Testis (tissue), 3 donors: ENCODE measurements around the gene RAB3C. TPM values are rescaled to one million over a fixed set of nuclear protein-coding genes. Genes with fewer than 3 reads are reported as not detected.
A peak's percentile ranks its signal among the peaks of the same experiment; 100 is the strongest.

Source experiments
- DNase-seq: peaks from one replicate; pipeline ENCODE4 v3.0.0-alpha.2; 2019
- H3K27ac ChIP-seq, 2 donors: fragments of 200-600 bp; sonication (generic); one replicate each; pipeline ENCODE4 v1.5.1; 2019
- H3K27me3 ChIP-seq: fragments of 200-600 bp; sonication (generic); one replicate; pipeline ENCODE4 v1.5.1; 2019
- H3K36me3 ChIP-seq: fragments of 200-600 bp; sonication (generic); one replicate; pipeline ENCODE4 v1.5.1; 2017; ENCODE audit warnings: low read depth; ENCODE audit errors: missing control alignments
- H3K4me1 ChIP-seq: fragments of 200-600 bp; sonication (generic); one replicate; pipeline ENCODE4 v1.5.1; 2019
- H3K4me3 ChIP-seq, 2 donors: fragments of 200-600 bp; sonication (generic); one replicate each; pipeline ENCODE4 v1.5.1; 2017 to 2019
- H3K9me3 ChIP-seq: fragments of 200-600 bp; sonication (generic); one replicate; pipeline ENCODE4 v1.5.1; 2017
- POLR2A ChIP-seq: fragments of 450-650 bp; IDR thresholded peaks from one replicate; pipeline ENCODE4 v1.6.1; 2017; ENCODE audit warnings: antibody characterized with exemption, mild to moderate bottlenecking, moderate library complexity
- WGBS, 2 donors: methylation state at CpG; one replicate each; pipeline ENCODE4 v1.1.5; 2018; 5-methylcytosine and 5-hydroxymethylcytosine counted together
- intact Hi-C: fragments of 100-400 bp; cut with DNase I; formaldehyde crosslinking; loops from one replicate; pipeline ENCODE4 v1.15.1; 2023; ENCODE audit warnings: low total_unique reads
- polyA plus RNA-seq: library from polyadenylated mRNA; stranded (reverse); fragments of 350-450 nt; fragmentation: Illumina TruSeq; extraction: RNeasy Lipid Tissue Mini Kit (QIAGEN cat#74804); gene quantifications from one replicate; pipeline ENCODE4 v1.2.3, GENCODE V29; 2014; ENCODE audit warnings: low read depth, low replicate concordance; ENCODE audit not compliant: insufficient read depth
- total RNA-seq, 2 donors: library from RNA; depleted of rRNA; stranded (reverse); fragments of >200 nt; gene quantifications; one replicate each; pipeline ENCODE4 v1.2.3, GENCODE V29; 2016
- TF ChIP-seq, protein P1 (sequence below), 3 experiments: fragments of 450-650 bp in 2 of 3; fragments of 200-600 bp in 1 of 3; sonication (generic) in 1 of 3; IDR thresholded peaks; one replicate each; pipeline ENCODE4 v1.5.1; 2016 to 2019; ENCODE audit warnings: antibody characterized with exemption in 3 of 3, mild to moderate bottlenecking in 2 of 3, moderate library complexity in 1 of 3

Gene RAB3C
- total and polyA plus RNA-seq, 3 donors from 2014 or later: 0.47 to 2.5 (median 1.8) TPM

DNA sequence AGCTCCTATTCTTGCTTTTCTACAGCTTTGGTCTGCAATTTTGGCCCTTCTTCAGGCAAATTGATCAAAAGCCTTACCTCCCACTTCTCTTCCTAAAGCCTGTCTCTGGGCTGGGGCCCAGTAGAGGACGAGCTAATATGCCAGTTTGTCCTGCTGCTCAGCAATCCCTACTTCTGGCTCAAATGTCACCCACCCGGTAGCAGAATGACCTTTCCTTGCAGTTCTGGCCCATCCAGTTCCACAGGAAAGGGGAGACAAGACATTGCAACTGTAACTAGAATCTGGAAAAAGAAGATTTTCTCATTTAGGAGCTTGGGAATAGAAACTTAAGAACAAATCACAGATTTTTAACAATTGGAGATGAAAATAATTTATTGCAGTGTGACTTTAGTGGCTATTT, 261.5 kb downstream of the RAB3C start:
- H3K36me3 ChIP-seq: no peaks in the 10 kb centered on the region
- no peak for DNase-seq
- intact Hi-C loops: loop anchor here (5.0 kb wide), 1 partner anchor 347 kb away; no protein-coding TSS in a partner anchor
- no peak overlapping the region for H3K4me3 ChIP-seq
- H3K27me3 ChIP-seq: no peaks in the 10 kb centered on the region
- no peaks in the 10 kb centered on the region for H3K4me1 ChIP-seq
- H3K27ac ChIP-seq: no peak overlapping the region
- no peaks in the 10 kb centered on the region for H3K9me3 ChIP-seq
- TF ChIP-seq, protein P1, sequence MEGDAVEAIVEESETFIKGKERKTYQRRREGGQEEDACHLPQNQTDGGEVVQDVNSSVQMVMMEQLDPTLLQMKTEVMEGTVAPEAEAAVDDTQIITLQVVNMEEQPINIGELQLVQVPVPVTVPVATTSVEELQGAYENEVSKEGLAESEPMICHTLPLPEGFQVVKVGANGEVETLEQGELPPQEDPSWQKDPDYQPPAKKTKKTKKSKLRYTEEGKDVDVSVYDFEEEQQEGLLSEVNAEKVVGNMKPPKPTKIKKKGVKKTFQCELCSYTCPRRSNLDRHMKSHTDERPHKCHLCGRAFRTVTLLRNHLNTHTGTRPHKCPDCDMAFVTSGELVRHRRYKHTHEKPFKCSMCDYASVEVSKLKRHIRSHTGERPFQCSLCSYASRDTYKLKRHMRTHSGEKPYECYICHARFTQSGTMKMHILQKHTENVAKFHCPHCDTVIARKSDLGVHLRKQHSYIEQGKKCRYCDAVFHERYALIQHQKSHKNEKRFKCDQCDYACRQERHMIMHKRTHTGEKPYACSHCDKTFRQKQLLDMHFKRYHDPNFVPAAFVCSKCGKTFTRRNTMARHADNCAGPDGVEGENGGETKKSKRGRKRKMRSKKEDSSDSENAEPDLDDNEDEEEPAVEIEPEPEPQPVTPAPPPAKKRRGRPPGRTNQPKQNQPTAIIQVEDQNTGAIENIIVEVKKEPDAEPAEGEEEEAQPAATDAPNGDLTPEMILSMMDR (IDR thresholded peaks at IDR 0.05): no peak
- TF ChIP-seq POLR2A: no peak
- 61 to 68% methylated on average over 2 of the region's 2 CpGs for WGBS, 2 donors

GRCh38 chr5:58847041-58847440, 264.2 kb downstream of the RAB3C start:
- Histone ChIP-seq H3K9me3 (no peaks in the 10 kb centered on the region), H3K4me3 (no peak overlapping the region), H3K27me3 (no peaks in the 10 kb centered on the region), H3K4me1 (no peaks in the 10 kb centered on the region), H3K36me3 (no peaks in the 10 kb centered on the region), H3K27ac (no peak overlapping the region)
- whole genome bisulfite sequencing, 2 donors: 76 to 92% methylated on average over 5 of the region's 5 CpGs
- DNase-seq: no peak
- intact Hi-C loops: no loop called here
- TF ChIP-seq, protein P1 (IDR thresholded peaks at IDR 0.05): no peak
- no peak for TF ChIP-seq POLR2A

- TF ChIP-seq POLR2A: no peak
- TF ChIP-seq, protein P1 (IDR thresholded peaks at IDR 0.05): no peak
- Histone ChIP-seq H3K27me3 (no peaks in the 10 kb centered on the region), H3K27ac (no peak overlapping the region), H3K4me3 (no peak overlapping the region), H3K4me1 (no peaks in the 10 kb centered on the region), H3K9me3 (no peaks in the 10 kb centered on the region), H3K36me3 (no peaks in the 10 kb centered on the region)
- intact Hi-C loops: no loop called here
- 35 to 42% methylated on average over 1 of the region's 1 CpG for WGBS, 2 donors
- no peak for DNase-seq
Measured at GRCh38 chr5:58849223-58849622, 266.3 kb downstream of the RAB3C start.

GRCh38 chr5:58849921-58850667, 267.2 kb downstream of the RAB3C start:
- Histone ChIP-seq H3K27me3 (no peaks in the 10 kb centered on the region), H3K27ac (no peak overlapping the region), H3K4me1 (no peaks in the 10 kb centered on the region), H3K36me3 (no peaks in the 10 kb centered on the region), H3K4me3 (no peak overlapping the region), H3K9me3 (no peaks in the 10 kb centered on the region)
- DNase-seq: peak; percentile 21
- TF ChIP-seq, protein P1 (IDR thresholded peaks at IDR 0.05): peak; percentile 42 to 44 (median 44)
- no peak for TF ChIP-seq POLR2A
- 42% methylated on average over 3 of the region's 3 CpGs for WGBS, 2 donors
- intact Hi-C loops: no loop called here

DNA sequence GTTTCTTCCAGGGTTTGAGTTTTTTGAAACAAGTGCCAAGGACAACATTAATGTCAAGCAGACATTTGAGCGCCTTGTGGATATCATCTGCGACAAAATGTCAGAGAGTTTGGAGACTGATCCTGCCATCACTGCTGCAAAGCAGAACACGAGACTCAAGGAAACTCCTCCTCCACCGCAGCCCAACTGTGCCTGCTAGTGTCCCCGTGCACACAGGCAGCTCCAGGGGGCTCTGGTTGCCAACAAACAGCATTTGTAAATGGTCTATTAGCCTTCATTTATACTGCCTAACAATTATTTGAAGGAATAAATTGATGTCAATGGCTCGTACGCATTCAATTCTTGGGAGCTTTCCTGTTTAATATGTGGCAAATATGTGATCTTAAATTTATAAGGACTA, 268.3 kb downstream of the RAB3C start:
- Histone ChIP-seq H3K36me3 (no peaks in the 10 kb centered on the region), H3K4me1 (no peaks in the 10 kb centered on the region), H3K27ac (no peak overlapping the region), H3K27me3 (no peaks in the 10 kb centered on the region), H3K4me3 (no peak overlapping the region), H3K9me3 (no peaks in the 10 kb centered on the region)
- intact Hi-C loops: no loop called here
- no peak for TF ChIP-seq POLR2A
- TF ChIP-seq, protein P1 (IDR thresholded peaks at IDR 0.05): no peak
- WGBS, 2 donors: 81 to 83% methylated on average over 7 of the region's 7 CpGs
- no peak for DNase-seq
